Measurements from ENCODE around the gene ROR1. TPM values are rescaled to one million over a fixed set of nuclear protein-coding genes. Genes with fewer than 3 reads are reported as not detected.

The ROR1 gene
- total RNA-seq, 6 experiments from 2014 or later, result 0.04 to 0.58 (median 0.37) TPM

DNA sequence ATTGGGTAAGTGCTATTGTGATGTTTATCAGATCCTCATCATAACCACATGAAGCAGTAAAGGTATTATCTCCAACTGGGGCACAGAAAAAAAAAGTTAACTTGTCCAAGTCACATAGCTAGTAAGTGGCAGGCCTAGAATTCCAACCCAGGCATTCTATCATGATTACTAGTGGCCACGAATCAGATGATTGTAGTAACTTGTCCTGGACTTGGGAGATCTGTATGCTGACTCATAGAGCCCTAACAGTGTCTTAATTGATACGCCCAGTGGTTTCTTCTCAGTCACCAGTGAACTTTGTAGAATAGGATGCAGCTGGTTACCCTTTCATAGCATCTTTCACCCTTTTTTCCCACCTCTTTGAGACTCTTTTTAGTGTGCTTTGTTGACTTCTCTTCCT lies 338.5 kb downstream of the ROR1 start:
- TF ChIP-seq, protein P1, sequence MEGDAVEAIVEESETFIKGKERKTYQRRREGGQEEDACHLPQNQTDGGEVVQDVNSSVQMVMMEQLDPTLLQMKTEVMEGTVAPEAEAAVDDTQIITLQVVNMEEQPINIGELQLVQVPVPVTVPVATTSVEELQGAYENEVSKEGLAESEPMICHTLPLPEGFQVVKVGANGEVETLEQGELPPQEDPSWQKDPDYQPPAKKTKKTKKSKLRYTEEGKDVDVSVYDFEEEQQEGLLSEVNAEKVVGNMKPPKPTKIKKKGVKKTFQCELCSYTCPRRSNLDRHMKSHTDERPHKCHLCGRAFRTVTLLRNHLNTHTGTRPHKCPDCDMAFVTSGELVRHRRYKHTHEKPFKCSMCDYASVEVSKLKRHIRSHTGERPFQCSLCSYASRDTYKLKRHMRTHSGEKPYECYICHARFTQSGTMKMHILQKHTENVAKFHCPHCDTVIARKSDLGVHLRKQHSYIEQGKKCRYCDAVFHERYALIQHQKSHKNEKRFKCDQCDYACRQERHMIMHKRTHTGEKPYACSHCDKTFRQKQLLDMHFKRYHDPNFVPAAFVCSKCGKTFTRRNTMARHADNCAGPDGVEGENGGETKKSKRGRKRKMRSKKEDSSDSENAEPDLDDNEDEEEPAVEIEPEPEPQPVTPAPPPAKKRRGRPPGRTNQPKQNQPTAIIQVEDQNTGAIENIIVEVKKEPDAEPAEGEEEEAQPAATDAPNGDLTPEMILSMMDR (IDR thresholded peaks at IDR 0.05), result no peak
- no peak for TF ChIP-seq POLR2A (IDR thresholded peaks at IDR 0.05)
- WGBS (ENCODE audit: insufficient coverage, low coverage, low lambda C conversion rate, missing lambda C conversion rate), result 86% methylated on average over 2 of the region's 2 CpGs
- DNase-seq, result no peak
- no peaks in the 10 kb centered on the region for H3K36me3 ChIP-seq
- no peaks in the 10 kb centered on the region for H3K4me1 ChIP-seq
- H3K9me3 ChIP-seq, result no peaks in the 10 kb centered on the region
- H3K27me3 ChIP-seq, result no peaks in the 10 kb centered on the region
- intact Hi-C loops (cut with DNase I), result no loop called here
- H3K4me3 ChIP-seq, result no peak overlapping the region
- H3K27ac ChIP-seq, result no peak overlapping the region
- ATAC-seq, result no peak

DNA sequence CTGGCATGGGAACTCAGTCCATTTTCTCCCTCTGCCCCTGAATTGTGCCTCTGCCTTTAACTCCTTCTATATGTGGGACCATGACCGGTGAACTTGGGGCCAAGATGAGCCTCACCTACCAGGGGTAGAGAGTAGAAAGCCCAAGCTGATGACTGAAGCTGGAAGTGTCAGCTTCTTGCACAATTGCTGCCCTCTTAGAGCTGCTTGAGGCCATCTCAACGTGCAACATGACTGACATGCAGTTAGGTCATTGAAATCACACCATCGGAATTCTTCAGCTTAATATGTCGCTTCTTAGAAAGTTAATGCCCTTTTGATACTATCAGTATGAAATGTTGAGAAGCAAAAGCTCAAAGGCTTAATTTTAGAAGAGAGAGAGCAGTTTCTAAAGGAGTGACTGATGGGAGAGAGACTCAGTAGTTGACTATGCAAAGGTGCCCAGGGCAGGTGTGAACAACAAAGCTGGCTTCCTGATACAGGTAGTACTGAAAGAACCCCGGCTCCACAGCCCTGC lies 340.3 kb downstream of the ROR1 start:
- Histone ChIP-seq H3K27me3 (no peaks in the 10 kb centered on the region), H3K36me3 (no peaks in the 10 kb centered on the region), H3K4me3 (no peak overlapping the region), H3K9me3 (no peaks in the 10 kb centered on the region), H3K4me1 (no peaks in the 10 kb centered on the region), H3K27ac (no peak overlapping the region)
- intact Hi-C loops (cut with DNase I), result no loop called here
- TF ChIP-seq, protein P1 (IDR thresholded peaks at IDR 0.05), result no peak
- no peak for TF ChIP-seq POLR2A (IDR thresholded peaks at IDR 0.05)
- WGBS (ENCODE audit: insufficient coverage, low coverage, low lambda C conversion rate, missing lambda C conversion rate), result 71% methylated on average over 4 of the region's 5 CpGs
- no peak for DNase-seq
- no peak for ATAC-seq

DNA sequence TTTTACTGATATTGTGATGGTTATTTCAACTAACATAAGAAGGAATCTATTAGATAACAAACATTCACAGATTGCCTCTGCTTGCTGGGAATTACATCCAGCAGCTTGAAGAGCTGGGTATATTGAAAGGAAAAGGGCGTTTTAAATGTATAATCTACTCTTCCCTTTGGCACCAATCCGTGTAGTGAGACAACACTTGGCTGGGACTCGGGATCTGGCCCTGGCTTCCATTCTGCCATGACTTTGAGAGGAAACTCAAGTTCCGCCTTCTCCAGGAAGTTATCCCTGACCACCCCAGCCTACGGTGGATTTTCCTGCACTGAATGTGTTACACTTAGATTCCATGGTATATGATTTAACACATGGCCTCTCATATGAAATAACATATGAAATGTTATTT lies 342.7 kb downstream of the ROR1 start:
- Histone ChIP-seq H3K27me3 (no peaks in the 10 kb centered on the region), H3K27ac (no peak overlapping the region), H3K36me3 (no peaks in the 10 kb centered on the region), H3K4me1 (no peaks in the 10 kb centered on the region), H3K4me3 (no peak overlapping the region), H3K9me3 (no peaks in the 10 kb centered on the region)
- intact Hi-C loops (cut with DNase I), result no loop called here
- 36% methylated on average over 5 of the region's 5 CpGs for WGBS (ENCODE audit: insufficient coverage, low coverage, low lambda C conversion rate, missing lambda C conversion rate)
- ATAC-seq, result no peak
- no peak for DNase-seq
- TF ChIP-seq, protein P1 (IDR thresholded peaks at IDR 0.05), result no peak
- no peak for TF ChIP-seq POLR2A (IDR thresholded peaks at IDR 0.05)

DNA sequence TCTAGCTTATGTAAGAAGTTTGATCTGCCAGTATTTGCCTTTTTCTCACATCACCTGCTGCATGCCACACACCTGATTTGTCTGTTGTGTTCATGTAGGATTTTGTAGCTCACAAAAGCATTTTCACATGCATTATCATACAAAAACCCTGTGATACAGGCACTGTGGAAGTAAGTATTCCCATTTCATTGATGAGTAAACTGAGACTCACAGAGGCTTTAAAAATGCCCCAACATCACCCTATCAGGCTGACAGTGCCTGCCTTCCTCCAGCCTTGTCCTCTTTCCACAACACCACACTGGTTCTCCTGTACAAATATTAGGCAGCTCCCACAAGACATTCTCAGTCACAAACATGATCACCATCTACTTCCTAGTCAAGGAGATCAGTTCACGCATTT lies 343.7 kb downstream of the ROR1 start:
- intact Hi-C loops (cut with DNase I), result no loop called here
- ATAC-seq (no peak), DNase-seq (no peak)
- Histone ChIP-seq H3K4me1 (no peaks in the 10 kb centered on the region), H3K9me3 (no peaks in the 10 kb centered on the region), H3K4me3 (no peak overlapping the region), H3K36me3 (no peaks in the 10 kb centered on the region), H3K27ac (no peak overlapping the region), H3K27me3 (no peaks in the 10 kb centered on the region)
- WGBS (ENCODE audit: insufficient coverage, low coverage, low lambda C conversion rate, missing lambda C conversion rate), result 67% methylated on average over 1 of the region's 1 CpG
- TF ChIP-seq, protein P1 (IDR thresholded peaks at IDR 0.05), result no peak
- TF ChIP-seq POLR2A (IDR thresholded peaks at IDR 0.05), result no peak

Measured in right lobe of liver (tissue), 6 donors.